HG03520 (cell line): Measurements from ENCODE around the gene ENTPD1.
"Not testable (repeated sequence)": the region's sequence is repeated elsewhere in the genome, so short reads cannot be mapped to it uniquely, and the experiment has no call there.

Experiments
- ATAC-seq: cut with Tn5 transposase; IDR thresholded peaks from one replicate; pipeline ENCODE4 v1.9.1; 2021; ENCODE audit warnings: mild to moderate bottlenecking, moderate library complexity; ENCODE audit not compliant: unreplicated experiment

Gene ENTPD1

GRCh38 chr10:95907456-95908253 lies 151.7 kb downstream of the ENTPD1 start, which contains the start of gene CC2D2B:
CC2D2B (plus strand) TSS chr10:95907975; CDS start chr10:95911324, 3,349 bp downstream.
- ATAC-seq = peak; percentile 78

DNA sequence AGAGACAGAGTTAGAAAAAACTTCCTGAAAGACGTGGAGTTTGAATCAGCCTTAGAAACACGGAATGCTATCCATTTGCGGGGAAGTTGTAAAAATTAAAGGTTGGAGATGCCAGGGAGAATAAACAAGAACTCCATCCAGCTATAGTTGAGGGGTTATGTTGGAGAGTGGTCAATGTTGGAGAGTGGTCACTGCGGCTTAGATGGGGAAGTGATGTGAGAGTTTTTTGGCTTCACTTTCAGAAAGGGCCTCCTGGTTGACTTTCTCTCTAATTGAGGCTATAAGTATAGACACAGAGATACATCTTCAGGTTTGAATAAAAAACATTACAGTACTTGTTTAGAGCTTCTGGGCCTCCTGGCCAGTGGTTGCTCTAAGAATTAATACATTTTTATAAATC lies 152.5 kb downstream of the ENTPD1 start:
- ATAC-seq = no peak

DNA sequence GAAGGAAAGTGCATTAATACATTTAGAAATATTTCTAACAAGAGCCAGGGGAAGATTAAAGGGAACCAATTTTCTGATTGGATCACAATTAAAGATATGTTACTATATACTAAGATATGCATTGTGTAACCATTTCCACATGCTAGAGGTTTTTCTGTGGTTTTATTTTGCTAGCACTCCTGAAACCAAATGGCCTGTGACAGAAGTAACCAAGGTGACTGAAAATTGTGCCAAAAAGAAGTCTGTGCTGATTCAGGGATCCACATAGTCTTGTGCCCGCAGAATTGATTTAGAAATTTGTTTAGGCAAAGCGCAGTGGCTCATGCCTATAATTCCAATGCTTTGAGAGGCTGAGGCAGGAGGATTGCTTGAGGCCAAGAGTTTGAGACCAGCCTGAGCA lies 153.6 kb downstream of the ENTPD1 start:
- ATAC-seq = no peak

- not testable (repeated sequence) for ATAC-seq
Observed at GRCh38 chr10:95916039-95916438, 160.1 kb downstream of the ENTPD1 start.
